Measurements from ENCODE around the gene HDAC9. TPM values are rescaled to one million over a fixed set of nuclear protein-coding genes. Genes with fewer than 3 reads are reported as not detected.

HDAC9 gene
- total RNA-seq, 1 donor from 2014 or later = 3.6 TPM

DNA sequence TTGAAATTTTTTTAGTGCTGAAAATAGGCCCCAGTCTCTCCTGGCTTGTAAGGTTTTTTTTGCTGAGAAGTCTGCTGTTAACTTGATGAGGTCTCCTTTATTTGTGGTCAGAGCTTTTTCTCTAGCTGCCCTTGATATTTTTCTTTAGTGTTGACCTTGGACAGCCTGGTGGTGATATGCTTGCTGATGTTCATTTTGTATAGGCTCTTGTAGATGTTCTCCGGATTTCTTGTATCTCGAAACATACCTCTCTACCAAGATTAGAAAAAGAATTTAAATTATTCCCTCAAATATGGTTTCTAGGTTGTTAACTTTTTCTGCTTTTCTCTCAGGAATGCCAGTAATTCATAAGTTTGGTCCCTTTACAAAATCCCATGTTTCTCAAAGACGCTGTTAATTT lies 519.5 kb downstream of the HDAC9 start:
- no peak for DNase-seq (ENCODE audit: low spot score, unreplicated experiment)
- Mint-ChIP-seq H3K27me3 (no peaks in the 10 kb centered on the region), H3K9me3 (ENCODE audit: low read depth) (peaks cover 24% of the 10 kb centered on the region), H3K27ac (no peak overlapping the region), H3K4me1 (ENCODE audit: low read depth) (peaks cover 13% of the 10 kb centered on the region), H3K36me3 (ENCODE audit: insufficient read depth) (peaks cover 3% of the 10 kb centered on the region), H3K4me3 (ENCODE audit: low read depth) (no peak overlapping the region)
- TF ChIP-seq, protein P1, sequence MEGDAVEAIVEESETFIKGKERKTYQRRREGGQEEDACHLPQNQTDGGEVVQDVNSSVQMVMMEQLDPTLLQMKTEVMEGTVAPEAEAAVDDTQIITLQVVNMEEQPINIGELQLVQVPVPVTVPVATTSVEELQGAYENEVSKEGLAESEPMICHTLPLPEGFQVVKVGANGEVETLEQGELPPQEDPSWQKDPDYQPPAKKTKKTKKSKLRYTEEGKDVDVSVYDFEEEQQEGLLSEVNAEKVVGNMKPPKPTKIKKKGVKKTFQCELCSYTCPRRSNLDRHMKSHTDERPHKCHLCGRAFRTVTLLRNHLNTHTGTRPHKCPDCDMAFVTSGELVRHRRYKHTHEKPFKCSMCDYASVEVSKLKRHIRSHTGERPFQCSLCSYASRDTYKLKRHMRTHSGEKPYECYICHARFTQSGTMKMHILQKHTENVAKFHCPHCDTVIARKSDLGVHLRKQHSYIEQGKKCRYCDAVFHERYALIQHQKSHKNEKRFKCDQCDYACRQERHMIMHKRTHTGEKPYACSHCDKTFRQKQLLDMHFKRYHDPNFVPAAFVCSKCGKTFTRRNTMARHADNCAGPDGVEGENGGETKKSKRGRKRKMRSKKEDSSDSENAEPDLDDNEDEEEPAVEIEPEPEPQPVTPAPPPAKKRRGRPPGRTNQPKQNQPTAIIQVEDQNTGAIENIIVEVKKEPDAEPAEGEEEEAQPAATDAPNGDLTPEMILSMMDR (IDR thresholded peaks at IDR 0.05; ENCODE audit: unreplicated experiment) = no peak

DNA sequence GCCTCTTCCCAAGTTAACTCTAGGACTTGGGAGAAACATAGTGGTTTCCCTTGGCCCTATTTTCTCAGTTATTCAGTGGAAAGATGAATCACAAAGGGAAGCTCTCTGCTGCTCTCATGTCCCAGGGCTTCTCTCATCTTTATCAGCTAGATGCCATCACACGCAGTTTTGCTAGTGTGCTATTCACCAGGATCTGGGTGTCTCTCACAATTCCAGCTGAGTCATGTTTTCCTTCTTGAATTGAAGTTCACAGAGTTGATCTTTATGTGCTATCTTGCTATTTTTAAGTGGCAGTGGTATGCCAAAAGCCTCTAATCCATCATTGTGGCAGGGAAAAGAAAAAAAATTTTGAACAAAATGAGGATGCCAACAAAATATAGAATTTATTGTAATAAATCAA lies 520.6 kb downstream of the HDAC9 start:
- Mint-ChIP-seq H3K9me3 (ENCODE audit: low read depth) (peaks cover 24% of the 10 kb centered on the region), H3K27me3 (no peaks in the 10 kb centered on the region), H3K4me1 (ENCODE audit: low read depth) (peaks cover 10% of the 10 kb centered on the region), H3K27ac (no peak overlapping the region), H3K36me3 (ENCODE audit: insufficient read depth) (peaks cover 3% of the 10 kb centered on the region), H3K4me3 (ENCODE audit: low read depth) (no peak overlapping the region)
- TF ChIP-seq, protein P1 (IDR thresholded peaks at IDR 0.05; ENCODE audit: unreplicated experiment) = no peak
- DNase-seq (ENCODE audit: low spot score, unreplicated experiment) = no peak

DNA sequence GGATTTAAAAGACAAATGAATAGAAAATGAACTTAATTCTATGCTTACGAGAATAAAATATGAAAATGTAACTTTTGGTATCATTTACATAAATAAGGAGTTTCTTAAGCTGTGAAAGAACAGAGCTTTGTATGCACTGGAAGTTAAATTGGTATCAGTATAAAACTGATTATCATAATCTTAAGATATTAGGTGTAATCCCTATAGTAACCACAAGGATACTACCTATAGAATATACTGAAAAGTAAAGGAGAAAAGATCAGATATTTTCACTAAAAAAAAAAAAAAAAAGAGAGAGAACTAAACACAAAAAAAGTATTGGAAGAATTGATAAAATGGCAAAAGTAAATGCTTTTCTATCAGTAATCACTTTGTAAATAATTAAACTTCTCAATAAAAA lies 521.8 kb downstream of the HDAC9 start:
- Mint-ChIP-seq H3K27ac (no peak overlapping the region), H3K36me3 (ENCODE audit: insufficient read depth) (peaks cover 3% of the 10 kb centered on the region), H3K4me1 (ENCODE audit: low read depth) (peaks cover 2% of the 10 kb centered on the region), H3K27me3 (no peaks in the 10 kb centered on the region), H3K4me3 (ENCODE audit: low read depth) (no peak overlapping the region), H3K9me3 (ENCODE audit: low read depth) (peaks cover 24% of the 10 kb centered on the region)
- TF ChIP-seq, protein P1 (IDR thresholded peaks at IDR 0.05; ENCODE audit: unreplicated experiment) = peak; percentile 24
- DNase-seq (ENCODE audit: low spot score, unreplicated experiment) = no peak

DNA sequence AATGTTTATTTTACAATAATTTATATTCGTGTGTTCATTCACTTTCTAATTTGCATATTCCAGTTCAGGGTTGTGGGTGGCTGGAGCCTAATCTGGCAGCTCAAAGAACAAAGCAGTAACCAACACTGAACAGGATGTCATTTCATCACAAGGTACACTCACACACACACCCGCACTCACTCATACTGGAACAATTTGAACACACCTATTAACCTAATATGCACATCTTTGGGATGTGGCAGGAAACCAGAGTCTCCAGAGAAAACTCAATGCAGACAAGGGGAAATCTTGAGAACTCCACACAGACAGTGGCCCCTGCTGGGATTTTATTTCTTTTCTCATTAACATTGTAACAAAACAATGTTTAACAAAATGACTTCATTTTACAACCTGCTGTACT lies 524.5 kb downstream of the HDAC9 start:
- no peaks in the 10 kb centered on the region for H3K27me3 Mint-ChIP-seq
- peaks cover 3% of the 10 kb centered on the region for H3K36me3 Mint-ChIP-seq (ENCODE audit: insufficient read depth)
- H3K27ac Mint-ChIP-seq = no peak overlapping the region
- peaks cover 4% of the 10 kb centered on the region for H3K4me1 Mint-ChIP-seq (ENCODE audit: low read depth)
- no peak overlapping the region for H3K4me3 Mint-ChIP-seq (ENCODE audit: low read depth)
- TF ChIP-seq, protein P1 (IDR thresholded peaks at IDR 0.05; ENCODE audit: unreplicated experiment) = no peak
- peaks cover 21% of the 10 kb centered on the region for H3K9me3 Mint-ChIP-seq (ENCODE audit: low read depth)
- no peak for DNase-seq (ENCODE audit: low spot score, unreplicated experiment)

DNA sequence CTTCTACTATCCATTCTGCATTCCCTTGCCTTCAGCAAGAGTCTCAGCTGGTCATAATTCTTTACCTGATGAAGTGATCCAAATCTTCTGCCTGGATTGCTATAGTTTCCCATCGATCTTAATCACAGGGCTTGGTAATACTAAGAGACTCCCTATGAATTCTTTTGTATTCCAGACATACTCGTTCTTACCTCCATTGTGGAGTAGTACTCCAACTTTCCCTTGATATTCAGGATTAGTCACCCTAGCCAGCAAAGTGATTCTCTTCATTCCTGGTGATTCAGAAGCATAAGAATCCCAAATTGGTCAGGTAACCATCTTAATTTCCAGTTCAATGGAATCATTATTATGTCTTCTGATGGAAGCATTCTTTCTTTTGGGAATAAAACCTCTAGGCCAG lies 525.2 kb downstream of the HDAC9 start:
- TF ChIP-seq, protein P1 (IDR thresholded peaks at IDR 0.05; ENCODE audit: unreplicated experiment) = no peak
- no peak overlapping the region for H3K4me3 Mint-ChIP-seq (ENCODE audit: low read depth)
- no peak overlapping the region for H3K27ac Mint-ChIP-seq
- no peak for DNase-seq (ENCODE audit: low spot score, unreplicated experiment)
- peaks cover 3% of the 10 kb centered on the region for H3K36me3 Mint-ChIP-seq (ENCODE audit: insufficient read depth)
- H3K9me3 Mint-ChIP-seq (ENCODE audit: low read depth) = peaks cover 19% of the 10 kb centered on the region
- H3K4me1 Mint-ChIP-seq (ENCODE audit: low read depth) = peaks cover 4% of the 10 kb centered on the region
- H3K27me3 Mint-ChIP-seq = no peaks in the 10 kb centered on the region

All from progenitor cell of endocrine pancreas (in vitro differentiated cells).